Loucy (cell line): ENCODE results near the gene BCL2L12.

Experiments used
- H2AFZ ChIP-seq: fragments of 200-600 bp; sonication (generic); 2 replicates; pipeline ENCODE4 v1.6.0; 2016; ENCODE audit warnings: antibody characterized with exemption, mild to moderate bottlenecking, low read length, moderate library complexity
- H3F3A ChIP-seq: fragments of 200-600 bp; 2 replicates; pipeline ENCODE4 v1.6.0; 2016; ENCODE audit warnings: antibody characterized with exemption, low read depth, mild to moderate bottlenecking
- H3K27me3 ChIP-seq: fragments of 200-600 bp; sonication (generic); 2 replicates; pipeline ENCODE4 v1.6.1; 2014; ENCODE audit warnings: low read length, mild to moderate bottlenecking; ENCODE audit not compliant: insufficient read depth, poor library complexity, severe bottlenecking
- H3K36me3 ChIP-seq: fragments of 200-600 bp; sonication (generic); 2 replicates; pipeline ENCODE4 v1.6.1; 2016; ENCODE audit warnings: low read length; ENCODE audit not compliant: insufficient read depth
- H3K4me1 ChIP-seq: fragments of 200-600 bp; sonication (generic); 2 replicates; pipeline ENCODE4 v1.5.1; 2014; ENCODE audit warnings: low read length, mild to moderate bottlenecking; ENCODE audit not compliant: insufficient read depth, poor library complexity, severe bottlenecking
- H3K4me2 ChIP-seq: fragments of 200-600 bp; sonication (generic); 2 replicates; pipeline ENCODE4 v1.6.0; 2014; ENCODE audit warnings: antibody characterized with exemption, low read length, low read depth, mild to moderate bottlenecking; ENCODE audit not compliant: poor library complexity, severe bottlenecking
- H3K4me3 ChIP-seq: fragments of 200-600 bp; sonication (generic); 2 replicates; pipeline ENCODE4 v1.5.1; 2014; ENCODE audit warnings: low read length, mild to moderate bottlenecking, mixed read lengths; ENCODE audit not compliant: poor library complexity, severe bottlenecking
- H3K79me2 ChIP-seq: fragments of 200-600 bp; sonication (generic); 2 replicates; pipeline ENCODE4 v1.6.1; 2014; ENCODE audit warnings: low read length; ENCODE audit not compliant: insufficient read depth
- H3K9ac ChIP-seq: fragments of 200-600 bp; sonication (generic); 2 replicates; pipeline ENCODE4 v1.6.0; 2014; ENCODE audit warnings: mild to moderate bottlenecking, low read depth, low read length, moderate library complexity; ENCODE audit not compliant: poor library complexity, severe bottlenecking
- H3K9me2 ChIP-seq: fragments of 200-600 bp; sonication (generic); replicated peaks from 2 replicates; pipeline ENCODE4 v1.6.1; 2016; ENCODE audit warnings: low read depth, low read length, mixed read lengths
- H3K9me3 ChIP-seq: fragments of 200-600 bp; sonication (generic); 2 replicates; pipeline ENCODE4 v1.6.1; 2014; ENCODE audit warnings: mild to moderate bottlenecking, antibody characterized with exemption, low read length, low read depth; ENCODE audit not compliant: insufficient read depth
- H4K20me1 ChIP-seq: fragments of 200-600 bp; sonication (generic); 2 replicates; pipeline ENCODE4 v1.6.0; 2014; ENCODE audit warnings: antibody characterized with exemption, low read length, mild to moderate bottlenecking; ENCODE audit not compliant: insufficient read depth, poor library complexity, severe bottlenecking
- EZH2phosphoT487 ChIP-seq: fragments of 200-600 bp; IDR thresholded peaks from 2 replicates; pipeline ENCODE4 v1.6.1; 2018; ENCODE audit warnings: antibody characterized with exemption, mild to moderate bottlenecking, moderate library complexity, borderline replicate concordance
- TF ChIP-seq, protein P1 (sequence below): fragments of 200-600 bp; sonication (generic); conservative IDR thresholded peaks from 2 replicates; pipeline ENCODE4 v1.5.1; 2014; ENCODE audit warnings: mild to moderate bottlenecking, antibody characterized with exemption, low read length

Gene BCL2L12

GRCh38 chr19:49676136-49676783 is 10.5 kb downstream of the BCL2L12 start:
- Histone ChIP-seq H3K4me2 (peak overlapping the region; percentile 62), H3K27me3 (peaks cover 4% of the 10 kb centered on the region), H3K9me2 (no peaks in the 10 kb centered on the region), H3K4me3 (peak overlapping the region; percentile 70), H2AFZ (peak overlapping the region; percentile 96), H4K20me1 (peaks cover 37% of the 10 kb centered on the region), H3K4me1 (peaks cover 28% of the 10 kb centered on the region), H3K9me3 (no peaks in the 10 kb centered on the region), H3K36me3 (peaks cover 5% of the 10 kb centered on the region; the same call in 1 of the 2 replicates), H3K79me2 (peaks cover 40% of the 10 kb centered on the region), H3F3A (peaks cover 3% of the 10 kb centered on the region; the same call in 1 of the 2 replicates), H3K9ac (peak overlapping the region; percentile 68)
- TF ChIP-seq EZH2phosphoT487 = no peak
- TF ChIP-seq, protein P1, sequence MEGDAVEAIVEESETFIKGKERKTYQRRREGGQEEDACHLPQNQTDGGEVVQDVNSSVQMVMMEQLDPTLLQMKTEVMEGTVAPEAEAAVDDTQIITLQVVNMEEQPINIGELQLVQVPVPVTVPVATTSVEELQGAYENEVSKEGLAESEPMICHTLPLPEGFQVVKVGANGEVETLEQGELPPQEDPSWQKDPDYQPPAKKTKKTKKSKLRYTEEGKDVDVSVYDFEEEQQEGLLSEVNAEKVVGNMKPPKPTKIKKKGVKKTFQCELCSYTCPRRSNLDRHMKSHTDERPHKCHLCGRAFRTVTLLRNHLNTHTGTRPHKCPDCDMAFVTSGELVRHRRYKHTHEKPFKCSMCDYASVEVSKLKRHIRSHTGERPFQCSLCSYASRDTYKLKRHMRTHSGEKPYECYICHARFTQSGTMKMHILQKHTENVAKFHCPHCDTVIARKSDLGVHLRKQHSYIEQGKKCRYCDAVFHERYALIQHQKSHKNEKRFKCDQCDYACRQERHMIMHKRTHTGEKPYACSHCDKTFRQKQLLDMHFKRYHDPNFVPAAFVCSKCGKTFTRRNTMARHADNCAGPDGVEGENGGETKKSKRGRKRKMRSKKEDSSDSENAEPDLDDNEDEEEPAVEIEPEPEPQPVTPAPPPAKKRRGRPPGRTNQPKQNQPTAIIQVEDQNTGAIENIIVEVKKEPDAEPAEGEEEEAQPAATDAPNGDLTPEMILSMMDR = no peak

GRCh38 chr19:49676784-49677230 is 11.1 kb downstream of the BCL2L12 start:
- Histone ChIP-seq H3K4me1 (peaks cover 28% of the 10 kb centered on the region), H3F3A (peaks cover 3% of the 10 kb centered on the region; the same call in 1 of the 2 replicates)

DNA sequence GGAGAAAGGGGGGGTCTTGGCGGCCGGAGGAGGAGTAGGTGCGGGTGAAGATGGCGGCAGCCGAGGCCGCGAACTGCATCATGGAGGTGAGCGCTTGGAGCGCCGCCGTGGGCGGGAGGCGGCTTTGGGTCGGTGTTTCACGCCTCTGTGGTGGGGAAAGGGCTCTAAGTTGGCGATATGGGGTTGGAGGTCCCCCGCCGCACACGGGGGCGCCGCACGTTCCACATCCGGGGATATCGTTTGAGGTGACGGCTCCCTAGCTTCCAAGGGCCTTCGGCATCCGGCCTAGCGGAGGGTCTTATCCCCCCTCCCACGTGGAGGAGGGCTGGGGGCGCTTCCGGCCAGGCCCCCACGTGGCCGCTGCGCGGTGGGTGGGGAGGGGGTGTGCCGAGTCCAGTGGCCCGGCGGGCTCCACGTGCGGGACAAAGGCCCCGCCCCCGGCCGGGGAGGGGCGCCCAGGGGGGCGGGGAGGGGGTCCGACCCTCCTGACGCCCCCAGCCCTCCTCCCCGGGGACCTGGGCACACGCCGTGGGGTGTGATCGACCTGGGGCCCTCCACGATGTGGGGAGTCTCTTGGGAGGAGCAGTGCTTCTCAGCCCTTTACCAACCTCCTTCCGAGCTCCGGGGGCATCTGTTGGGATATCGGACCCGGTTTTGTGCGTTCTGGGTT is 11.6 kb downstream of the BCL2L12 start, which contains the start of gene PRMT1:
PRMT1 (plus strand) TSS at position 41 of the 670 bp plus-strand sequence; CDS start at position 51, 10 bp downstream.
- H4K20me1 ChIP-seq = peaks cover 44% of the 10 kb centered on the region
- no peaks in the 10 kb centered on the region for H3K9me2 ChIP-seq
- H3K36me3 ChIP-seq = peaks cover 13% of the 10 kb centered on the region; the same call in 1 of the 2 replicates
- peaks cover 28% of the 10 kb centered on the region for H3K4me1 ChIP-seq
- peak within 1 kb of the TSS; percentile 94 for H3K9ac ChIP-seq
- no peak for TF ChIP-seq EZH2phosphoT487
- TF ChIP-seq, protein P1 = no peak
- peaks cover 49% of the 10 kb centered on the region for H3K79me2 ChIP-seq
- H3K4me3 ChIP-seq = peak within 1 kb of the TSS; percentile 99
- H3K27me3 ChIP-seq = peaks cover 4% of the 10 kb centered on the region
- no peaks in the 10 kb centered on the region for H3K9me3 ChIP-seq
- peaks cover 3% of the 10 kb centered on the region; the same call in 1 of the 2 replicates for H3F3A ChIP-seq
- H2AFZ ChIP-seq = peak within 1 kb of the TSS; percentile 96
- peak within 1 kb of the TSS; percentile 82 for H3K4me2 ChIP-seq

More at GRCh38 chr19:49676784-49677230, 11.1 kb downstream of the BCL2L12 start:
- Histone ChIP-seq H3K4me3 (peak overlapping the region; percentile 99), H3K9me2 (no peaks in the 10 kb centered on the region), H3K9me3 (no peaks in the 10 kb centered on the region), H3K9ac (peak overlapping the region; percentile 94), H3K27me3 (peaks cover 4% of the 10 kb centered on the region), H3K36me3 (peaks cover 7% of the 10 kb centered on the region; the same call in 1 of the 2 replicates), H3K79me2 (peaks cover 43% of the 10 kb centered on the region), H2AFZ (peak overlapping the region; percentile 62; the same call in 1 of the 2 replicates), H3K4me2 (peak overlapping the region; percentile 62), H4K20me1 (peaks cover 39% of the 10 kb centered on the region)
- no peak for TF ChIP-seq EZH2phosphoT487
- TF ChIP-seq, protein P1 = no peak
